HL-60 (cell line): Measurements from ENCODE around the gene CYS1.
"Not testable (repeated sequence)": the region's sequence is repeated elsewhere in the genome, so short reads cannot be mapped to it uniquely, and the experiment has no call there.

Experiments
- DNase-seq, 2 experiments: peaks; one replicate each; pipeline ENCODE4 v3.0.0-alpha.2; 2010 to 2020; ENCODE audit warnings: low read depth in 1 of 2, low spot score in 1 of 2
- H3K27ac ChIP-seq: fragments of 250-450 bp; sonication (Bioruptor Pico); replicated peaks from 2 replicates; pipeline ENCODE4 v1.5.1; 2020; ENCODE audit warnings: mild to moderate bottlenecking, moderate library complexity
- H3K27me3 ChIP-seq: fragments of 250-450 bp; sonication (Bioruptor Pico); 2 replicates; pipeline ENCODE4 v1.5.1; 2021; ENCODE audit warnings: mild to moderate bottlenecking, moderate library complexity; ENCODE audit not compliant: insufficient read depth, poor library complexity, severe bottlenecking
- H3K4me3 ChIP-seq: replicated peaks from 2 replicates; pipeline ENCODE4 v1.5.1; 2011; ENCODE audit warnings: mild to moderate bottlenecking, control low read depth, low read length; ENCODE audit not compliant: insufficient read depth
- GABPA ChIP-seq: IDR thresholded peaks from 2 replicates; pipeline ENCODE4 v1.6.1; 2012; ENCODE audit warnings: low read depth
- POLR2AphosphoS5 ChIP-seq: IDR thresholded peaks from 2 replicates; pipeline ENCODE4 v1.6.1; 2012; ENCODE audit warnings: low read depth
- SPI1 ChIP-seq: IDR thresholded peaks from 2 replicates; pipeline ENCODE4 v1.6.1; 2012; ENCODE audit warnings: low read depth, mild to moderate bottlenecking, borderline replicate concordance
- TF ChIP-seq, protein P1 (sequence below): IDR thresholded peaks from 2 replicates; pipeline ENCODE4 v1.6.1; 2012; ENCODE audit warnings: low read depth; ENCODE audit not compliant: insufficient replicate concordance
- TF ChIP-seq, protein P2 (sequence below): IDR thresholded peaks from one replicate; pipeline ENCODE4 v1.5.1; 2011; ENCODE audit warnings: low read length, control low read depth, inconsistent platforms; ENCODE audit not compliant: insufficient read depth

The CYS1 gene

DNA sequence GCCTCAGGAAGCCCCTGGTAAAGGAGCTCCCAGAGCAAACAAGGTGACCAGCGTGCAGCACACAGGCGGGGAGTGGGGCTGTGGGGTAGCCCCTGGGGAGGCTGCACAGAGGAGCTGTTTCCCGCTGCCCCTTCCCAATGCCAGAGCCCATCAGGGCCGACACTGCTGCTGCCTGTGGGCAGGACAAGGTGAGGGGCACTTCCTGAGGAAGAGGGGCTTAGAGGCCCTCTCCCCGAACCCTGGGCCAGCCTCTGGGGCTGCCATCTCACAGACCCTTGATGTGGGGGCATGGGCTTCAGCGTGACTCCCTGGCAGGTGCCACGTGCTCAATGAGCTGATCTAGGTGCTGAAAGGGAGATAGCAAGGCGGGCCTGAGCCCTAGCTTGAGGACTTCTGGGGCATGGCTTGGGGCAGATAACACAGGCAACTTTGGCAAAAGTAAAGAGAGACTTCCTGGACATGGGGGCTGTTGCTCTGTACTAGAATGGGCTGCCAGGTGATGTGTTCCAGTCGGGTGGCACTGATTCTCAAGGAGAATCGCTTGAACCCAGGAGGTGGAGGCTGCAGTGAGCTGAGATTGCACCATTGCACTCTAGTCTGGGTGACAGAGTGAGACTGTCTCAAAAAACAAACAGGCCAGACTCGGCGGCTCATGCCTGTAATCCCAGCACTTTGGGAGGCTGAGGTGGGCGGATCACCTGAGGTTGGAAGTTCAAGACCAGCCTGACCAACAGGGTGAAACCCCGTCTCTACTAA is 46.8 kb downstream of the CYS1 start:
- no peak for DNase-seq
- Histone ChIP-seq H3K4me3 (no peak overlapping the region), H3K27ac (no peak overlapping the region), H3K27me3 (no peaks in the 10 kb centered on the region)
- TF ChIP-seq, protein P1, sequence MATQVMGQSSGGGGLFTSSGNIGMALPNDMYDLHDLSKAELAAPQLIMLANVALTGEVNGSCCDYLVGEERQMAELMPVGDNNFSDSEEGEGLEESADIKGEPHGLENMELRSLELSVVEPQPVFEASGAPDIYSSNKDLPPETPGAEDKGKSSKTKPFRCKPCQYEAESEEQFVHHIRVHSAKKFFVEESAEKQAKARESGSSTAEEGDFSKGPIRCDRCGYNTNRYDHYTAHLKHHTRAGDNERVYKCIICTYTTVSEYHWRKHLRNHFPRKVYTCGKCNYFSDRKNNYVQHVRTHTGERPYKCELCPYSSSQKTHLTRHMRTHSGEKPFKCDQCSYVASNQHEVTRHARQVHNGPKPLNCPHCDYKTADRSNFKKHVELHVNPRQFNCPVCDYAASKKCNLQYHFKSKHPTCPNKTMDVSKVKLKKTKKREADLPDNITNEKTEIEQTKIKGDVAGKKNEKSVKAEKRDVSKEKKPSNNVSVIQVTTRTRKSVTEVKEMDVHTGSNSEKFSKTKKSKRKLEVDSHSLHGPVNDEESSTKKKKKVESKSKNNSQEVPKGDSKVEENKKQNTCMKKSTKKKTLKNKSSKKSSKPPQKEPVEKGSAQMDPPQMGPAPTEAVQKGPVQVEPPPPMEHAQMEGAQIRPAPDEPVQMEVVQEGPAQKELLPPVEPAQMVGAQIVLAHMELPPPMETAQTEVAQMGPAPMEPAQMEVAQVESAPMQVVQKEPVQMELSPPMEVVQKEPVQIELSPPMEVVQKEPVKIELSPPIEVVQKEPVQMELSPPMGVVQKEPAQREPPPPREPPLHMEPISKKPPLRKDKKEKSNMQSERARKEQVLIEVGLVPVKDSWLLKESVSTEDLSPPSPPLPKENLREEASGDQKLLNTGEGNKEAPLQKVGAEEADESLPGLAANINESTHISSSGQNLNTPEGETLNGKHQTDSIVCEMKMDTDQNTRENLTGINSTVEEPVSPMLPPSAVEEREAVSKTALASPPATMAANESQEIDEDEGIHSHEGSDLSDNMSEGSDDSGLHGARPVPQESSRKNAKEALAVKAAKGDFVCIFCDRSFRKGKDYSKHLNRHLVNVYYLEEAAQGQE: peak; percentile 48
- TF ChIP-seq SPI1: no peak

DNA sequence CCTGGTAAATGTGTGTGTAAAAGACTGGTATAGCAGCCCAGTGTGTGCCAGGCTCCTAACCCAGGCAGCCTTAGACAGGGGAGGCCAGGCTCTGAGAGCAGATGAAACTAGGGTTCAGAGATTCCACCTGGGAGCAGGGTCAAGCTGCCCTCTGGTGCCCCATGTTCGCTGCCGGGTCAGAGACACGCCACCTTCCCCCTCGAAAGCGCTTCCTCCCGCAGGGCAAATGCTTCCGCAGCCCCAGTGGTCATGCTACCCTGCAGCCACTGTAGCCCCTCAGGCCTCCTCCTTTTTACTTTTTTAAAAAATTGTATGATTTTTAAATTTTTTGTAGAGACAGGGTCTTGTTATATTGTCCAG is 47.5 kb downstream of the CYS1 start:
- no peak for DNase-seq
- TF ChIP-seq POLR2AphosphoS5: no peak
- TF ChIP-seq, protein P1: no peak
- H3K4me3 ChIP-seq: no peak overlapping the region
- H3K27me3 ChIP-seq: no peaks in the 10 kb centered on the region
- no peak overlapping the region for H3K27ac ChIP-seq

DNA sequence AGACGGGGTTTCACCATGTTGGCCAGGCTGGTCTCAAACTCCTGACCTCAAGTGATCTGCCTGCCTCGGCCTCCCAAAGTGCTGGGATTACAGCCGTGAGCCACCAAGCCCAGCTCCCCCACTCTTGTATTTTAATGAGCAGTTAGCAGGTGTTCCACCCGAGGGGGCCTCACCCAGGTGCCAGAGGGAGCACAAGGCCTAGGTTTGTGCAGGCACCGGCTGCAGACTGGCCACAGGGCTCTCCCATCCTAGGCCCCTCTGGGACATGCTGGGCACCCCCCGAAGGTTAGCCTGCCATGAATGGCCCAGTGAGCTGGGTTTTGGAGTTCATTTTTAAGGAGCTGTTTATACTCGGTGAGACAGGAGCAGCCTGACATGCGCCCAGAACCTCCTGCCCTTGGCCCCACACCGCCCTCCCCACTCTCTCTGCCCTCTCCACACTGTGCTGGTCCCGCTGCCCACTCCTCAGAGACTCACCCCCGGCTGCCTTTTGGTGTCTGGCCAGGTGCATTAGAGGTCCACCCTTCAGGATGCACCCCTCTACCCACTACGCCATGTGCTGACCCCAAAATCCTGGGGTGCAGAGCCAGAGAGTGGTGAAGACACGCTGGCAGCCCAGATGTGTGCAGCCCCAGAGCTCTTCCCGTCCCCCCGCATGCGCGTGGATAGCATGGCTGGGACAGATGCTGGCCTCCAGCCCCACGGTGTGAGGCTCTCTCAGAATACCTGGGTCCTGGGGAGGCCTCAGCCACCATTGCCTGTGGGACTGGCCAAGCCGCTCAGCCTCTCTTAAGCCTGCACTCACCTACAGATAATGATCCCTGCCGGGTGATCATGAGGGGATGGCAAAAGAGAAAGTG is 48.1 kb downstream of the CYS1 start:
- Histone ChIP-seq H3K27ac (no peak overlapping the region), H3K4me3 (no peak overlapping the region), H3K27me3 (no peaks in the 10 kb centered on the region)
- TF ChIP-seq, protein P1: no peak
- TF ChIP-seq GABPA (no peak), POLR2AphosphoS5 (no peak), SPI1 (no peak)
- TF ChIP-seq, protein P2, sequence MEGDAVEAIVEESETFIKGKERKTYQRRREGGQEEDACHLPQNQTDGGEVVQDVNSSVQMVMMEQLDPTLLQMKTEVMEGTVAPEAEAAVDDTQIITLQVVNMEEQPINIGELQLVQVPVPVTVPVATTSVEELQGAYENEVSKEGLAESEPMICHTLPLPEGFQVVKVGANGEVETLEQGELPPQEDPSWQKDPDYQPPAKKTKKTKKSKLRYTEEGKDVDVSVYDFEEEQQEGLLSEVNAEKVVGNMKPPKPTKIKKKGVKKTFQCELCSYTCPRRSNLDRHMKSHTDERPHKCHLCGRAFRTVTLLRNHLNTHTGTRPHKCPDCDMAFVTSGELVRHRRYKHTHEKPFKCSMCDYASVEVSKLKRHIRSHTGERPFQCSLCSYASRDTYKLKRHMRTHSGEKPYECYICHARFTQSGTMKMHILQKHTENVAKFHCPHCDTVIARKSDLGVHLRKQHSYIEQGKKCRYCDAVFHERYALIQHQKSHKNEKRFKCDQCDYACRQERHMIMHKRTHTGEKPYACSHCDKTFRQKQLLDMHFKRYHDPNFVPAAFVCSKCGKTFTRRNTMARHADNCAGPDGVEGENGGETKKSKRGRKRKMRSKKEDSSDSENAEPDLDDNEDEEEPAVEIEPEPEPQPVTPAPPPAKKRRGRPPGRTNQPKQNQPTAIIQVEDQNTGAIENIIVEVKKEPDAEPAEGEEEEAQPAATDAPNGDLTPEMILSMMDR: no peak
- DNase-seq: no peak

DNA sequence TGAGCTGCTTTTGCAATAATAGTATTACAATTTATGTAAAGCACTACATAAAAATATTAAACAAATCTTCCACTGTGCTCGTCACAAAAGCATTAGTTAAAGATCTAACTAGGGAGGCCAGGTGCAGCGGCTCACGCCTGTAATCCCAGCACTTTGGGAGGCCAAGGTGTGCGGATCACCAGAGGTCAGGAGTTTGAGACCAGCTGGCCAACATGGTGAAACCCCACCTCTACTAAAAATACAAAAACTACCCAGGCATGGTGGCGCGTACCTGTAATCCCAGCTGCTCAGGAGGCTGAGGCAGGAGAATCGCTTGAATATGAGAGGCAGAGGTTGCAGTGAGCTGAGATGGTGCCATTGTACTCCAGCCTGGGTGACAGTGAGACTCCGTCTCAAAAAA is 49.4 kb downstream of the CYS1 start:
- not testable (repeated sequence) for H3K27ac ChIP-seq, H3K27me3 ChIP-seq, H3K4me3 ChIP-seq, DNase-seq
